PC-3 (cell line): ENCODE measurements around the gene MPND. TPM values are rescaled to one million over a fixed set of nuclear protein-coding genes. Genes with fewer than 3 reads are reported as not detected.

Experiments used
- ATAC-seq: fragments of 200-7000 bp; cut with Tn5 transposase; 2 replicates; pipeline ENCODE4 v1.9.1; 2020; ENCODE audit warnings: mild to moderate bottlenecking, moderate library complexity
- BruUV-seq: library from RNA; stranded (reverse); fragments of 400-500 nt; replicated peaks from 2 replicates; lab custom pipeline; 2021; lab: Mats Ljungman, UMichigan
- CTCF ChIA-PET: fragments of 300-600 bp; sonication (Branson Sonifier 250); formaldehyde crosslinking; loops from one replicate; lab custom pipeline; 2022; ENCODE audit warnings: antibody characterized with exemption; lab: Charles Lee
- POLR2A ChIA-PET: fragments of 300-600 bp; sonication (Branson Sonifier 250); formaldehyde crosslinking; loops from one replicate; lab custom pipeline; 2022; ENCODE audit warnings: antibody characterized with exemption; ENCODE audit not compliant: unreplicated experiment; lab: Charles Lee
- DNase-seq: peaks from one replicate; pipeline ENCODE4 v3.0.0-alpha.2; 2015
- H2AFZ ChIP-seq: fragments of 300-600 bp; sonication (generic); 2 replicates; pipeline ENCODE4 v1.6.0; 2016; ENCODE audit warnings: antibody characterized with exemption, low read length
- H3F3A ChIP-seq: fragments of 300-600 bp; sonication (generic); one replicate; pipeline ENCODE4 v1.6.0; 2017; ENCODE audit warnings: antibody characterized with exemption, low read length, control low read depth, mild to moderate bottlenecking; ENCODE audit not compliant: unreplicated experiment
- H3K27ac ChIP-seq: fragments of 300-600 bp; sonication (generic); 2 replicates; pipeline ENCODE4 v1.5.1; 2016; ENCODE audit warnings: mild to moderate bottlenecking, low read length
- H3K27me3 ChIP-seq: fragments of 300-600 bp; sonication (generic); 2 replicates; pipeline ENCODE4 v1.6.1; 2016; ENCODE audit warnings: low read length, mixed read lengths
- H3K36me3 ChIP-seq: fragments of 300-600 bp; sonication (generic); 2 replicates; pipeline ENCODE4 v1.6.1; 2016; ENCODE audit warnings: low read depth, mixed run types, low read length, mixed read lengths
- H3K4me1 ChIP-seq: fragments of 300-600 bp; sonication (generic); 2 replicates; pipeline ENCODE4 v1.5.1; 2016; ENCODE audit warnings: low read length; ENCODE audit not compliant: insufficient read depth
- H3K4me2 ChIP-seq: fragments of 300-600 bp; sonication (generic); 2 replicates; pipeline ENCODE4 v1.6.0; 2016; ENCODE audit warnings: low read length
- H3K4me3 ChIP-seq: fragments of 300-600 bp; sonication (generic); 2 replicates; pipeline ENCODE4 v1.5.1; 2016; ENCODE audit warnings: mild to moderate bottlenecking, low read length, mixed read lengths
- H3K79me2 ChIP-seq: fragments of 300-600 bp; sonication (generic); 2 replicates; pipeline ENCODE4 v1.6.1; 2017; ENCODE audit warnings: low read length, mixed read lengths
- H3K9ac ChIP-seq: fragments of 300-600 bp; sonication (generic); 2 replicates; pipeline ENCODE4 v1.6.0; 2016; ENCODE audit warnings: mild to moderate bottlenecking, low read length
- H3K9me2 ChIP-seq: fragments of 300-600 bp; sonication (generic); replicated peaks from 2 replicates; pipeline ENCODE4 v1.6.1; 2016; ENCODE audit warnings: mixed run types, low read length, mixed read lengths
- H3K9me3 ChIP-seq: fragments of 300-600 bp; sonication (generic); 2 replicates; pipeline ENCODE4 v1.6.1; 2016; ENCODE audit warnings: low read length, mixed read lengths
- H4K20me1 ChIP-seq: fragments of 300-600 bp; sonication (generic); 2 replicates; pipeline ENCODE4 v1.6.1; 2016; ENCODE audit warnings: low read length, mixed read lengths
- EZH2 ChIP-seq: fragments of 300-600 bp; sonication (generic); IDR thresholded peaks from one replicate; pipeline ENCODE4 v1.6.1; 2017; ENCODE audit warnings: antibody characterized with exemption, mild to moderate bottlenecking, low read length; ENCODE audit not compliant: unreplicated experiment
- EZH2phosphoT487 ChIP-seq: fragments of 300-600 bp; sonication (generic); IDR thresholded peaks from 2 replicates; pipeline ENCODE4 v1.6.1; 2018; ENCODE audit warnings: mild to moderate bottlenecking, antibody characterized with exemption, low read length, borderline replicate concordance
- intact Hi-C: fragments of 100-400 bp; cut with micrococcal nuclease; formaldehyde crosslinking; loops from 2 replicates; pipeline ENCODE4 v1.9.0; 2023
- total RNA-seq: library from RNA; depleted of rRNA; stranded (reverse); fragments of >200 nt; gene quantifications from 2 replicates; pipeline ENCODE4 v1.2.3, GENCODE V29; 2014
- TF ChIP-seq, protein P1 (sequence below): fragments of 300-600 bp; sonication (generic); conservative IDR thresholded peaks from 2 replicates; pipeline ENCODE4 v1.5.1; 2017; ENCODE audit warnings: antibody characterized with exemption, low read depth, mild to moderate bottlenecking, low read length

MPND gene
- total RNA-seq, 1 experiment from 2014 or later, result 5.6 TPM

DNA sequence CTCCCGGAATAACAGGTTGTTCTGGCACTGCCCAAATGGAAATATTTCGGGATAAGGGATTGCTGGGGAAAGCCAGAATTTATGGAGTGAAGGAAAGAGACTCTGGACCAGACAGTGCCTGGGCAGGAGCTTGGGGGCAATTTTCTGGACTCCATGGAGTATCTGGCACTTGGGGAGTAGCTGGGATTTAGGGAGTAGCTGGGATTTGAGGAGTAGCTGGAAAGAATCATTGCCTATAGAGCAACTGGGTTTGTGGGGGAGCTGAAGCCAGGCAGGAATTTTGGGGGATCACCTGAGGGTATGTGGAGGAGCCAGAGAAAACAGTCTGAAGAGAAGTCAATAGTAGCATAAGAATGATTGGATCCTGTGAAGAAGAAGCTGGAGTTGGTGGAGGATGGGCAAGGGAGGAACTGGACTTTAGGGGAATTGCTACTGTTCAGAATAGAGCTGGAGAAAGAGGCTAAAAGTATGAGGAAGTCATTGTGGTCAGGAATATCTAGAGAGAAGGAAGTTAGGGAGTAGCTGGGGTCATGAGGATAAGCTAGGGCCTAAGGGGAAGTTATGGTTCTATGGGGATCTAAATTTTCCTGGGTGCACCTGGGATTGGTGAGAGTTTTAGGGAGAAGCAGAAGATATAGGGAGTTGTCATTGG, 24.2 kb upstream of the MPND start:
- no peak for ATAC-seq
- no peak overlapping the region for H3K27ac ChIP-seq
- intact Hi-C loops, result no loop called here
- POLR2A ChIA-PET, result no interaction called here
- H3K4me2 ChIP-seq, result no peak overlapping the region
- no peak overlapping the region for H3K4me3 ChIP-seq
- H3K79me2 ChIP-seq, result no peaks in the 10 kb centered on the region
- H2AFZ ChIP-seq, result no peak overlapping the region
- H3K9ac ChIP-seq, result no peak overlapping the region
- H3K9me3 ChIP-seq, result no peaks in the 10 kb centered on the region
- no peaks in the 10 kb centered on the region for H3K27me3 ChIP-seq
- no peaks in the 10 kb centered on the region for H3F3A ChIP-seq
- TF ChIP-seq EZH2phosphoT487 (no peak), EZH2 (no peak)
- TF ChIP-seq, protein P1, sequence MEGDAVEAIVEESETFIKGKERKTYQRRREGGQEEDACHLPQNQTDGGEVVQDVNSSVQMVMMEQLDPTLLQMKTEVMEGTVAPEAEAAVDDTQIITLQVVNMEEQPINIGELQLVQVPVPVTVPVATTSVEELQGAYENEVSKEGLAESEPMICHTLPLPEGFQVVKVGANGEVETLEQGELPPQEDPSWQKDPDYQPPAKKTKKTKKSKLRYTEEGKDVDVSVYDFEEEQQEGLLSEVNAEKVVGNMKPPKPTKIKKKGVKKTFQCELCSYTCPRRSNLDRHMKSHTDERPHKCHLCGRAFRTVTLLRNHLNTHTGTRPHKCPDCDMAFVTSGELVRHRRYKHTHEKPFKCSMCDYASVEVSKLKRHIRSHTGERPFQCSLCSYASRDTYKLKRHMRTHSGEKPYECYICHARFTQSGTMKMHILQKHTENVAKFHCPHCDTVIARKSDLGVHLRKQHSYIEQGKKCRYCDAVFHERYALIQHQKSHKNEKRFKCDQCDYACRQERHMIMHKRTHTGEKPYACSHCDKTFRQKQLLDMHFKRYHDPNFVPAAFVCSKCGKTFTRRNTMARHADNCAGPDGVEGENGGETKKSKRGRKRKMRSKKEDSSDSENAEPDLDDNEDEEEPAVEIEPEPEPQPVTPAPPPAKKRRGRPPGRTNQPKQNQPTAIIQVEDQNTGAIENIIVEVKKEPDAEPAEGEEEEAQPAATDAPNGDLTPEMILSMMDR, result no peak
- no peak for DNase-seq
- H3K4me1 ChIP-seq, result no peaks in the 10 kb centered on the region
- no peaks in the 10 kb centered on the region for H4K20me1 ChIP-seq
- no TSS peak for BruUV-seq
- no peaks in the 10 kb centered on the region for H3K9me2 ChIP-seq
- H3K36me3 ChIP-seq, result no peaks in the 10 kb centered on the region
- CTCF ChIA-PET, result no interaction called here

DNA sequence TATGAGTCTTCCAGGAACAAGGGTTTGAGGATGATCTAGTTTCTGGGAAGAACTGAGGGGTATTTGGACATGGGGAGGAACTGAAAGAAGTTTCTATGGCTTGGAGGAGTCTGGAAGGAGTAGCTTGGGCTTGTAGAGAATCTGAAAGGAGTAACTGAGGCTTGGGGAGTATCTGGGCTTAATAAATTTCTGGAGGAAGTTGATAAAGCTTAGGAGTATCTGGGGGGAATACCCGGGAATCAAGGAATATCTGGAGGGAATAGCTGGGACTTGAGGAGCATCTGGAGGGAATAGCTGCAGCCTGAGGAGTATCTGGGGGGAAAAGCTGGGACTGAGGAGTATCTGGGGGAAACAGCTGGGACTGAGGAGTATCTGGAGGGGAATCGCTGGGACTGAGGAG, 22.9 kb upstream of the MPND start:
- ChIA-PET POLR2A (no interaction called here), CTCF (no interaction called here)
- BruUV-seq, result no TSS peak
- Histone ChIP-seq H2AFZ (no peak overlapping the region), H3K27ac (no peak overlapping the region), H3F3A (no peaks in the 10 kb centered on the region), H3K9ac (no peak overlapping the region), H3K4me3 (no peak overlapping the region), H3K27me3 (no peaks in the 10 kb centered on the region), H3K4me2 (no peak overlapping the region), H3K9me2 (no peaks in the 10 kb centered on the region), H3K79me2 (no peaks in the 10 kb centered on the region), H3K36me3 (no peaks in the 10 kb centered on the region), H4K20me1 (no peaks in the 10 kb centered on the region), H3K9me3 (no peaks in the 10 kb centered on the region), H3K4me1 (no peaks in the 10 kb centered on the region)
- DNase-seq, result no peak
- intact Hi-C loops, result no loop called here
- ATAC-seq, result no peak
- TF ChIP-seq, protein P1, result no peak
- TF ChIP-seq EZH2phosphoT487, result no peak
- TF ChIP-seq EZH2, result no peak

DNA sequence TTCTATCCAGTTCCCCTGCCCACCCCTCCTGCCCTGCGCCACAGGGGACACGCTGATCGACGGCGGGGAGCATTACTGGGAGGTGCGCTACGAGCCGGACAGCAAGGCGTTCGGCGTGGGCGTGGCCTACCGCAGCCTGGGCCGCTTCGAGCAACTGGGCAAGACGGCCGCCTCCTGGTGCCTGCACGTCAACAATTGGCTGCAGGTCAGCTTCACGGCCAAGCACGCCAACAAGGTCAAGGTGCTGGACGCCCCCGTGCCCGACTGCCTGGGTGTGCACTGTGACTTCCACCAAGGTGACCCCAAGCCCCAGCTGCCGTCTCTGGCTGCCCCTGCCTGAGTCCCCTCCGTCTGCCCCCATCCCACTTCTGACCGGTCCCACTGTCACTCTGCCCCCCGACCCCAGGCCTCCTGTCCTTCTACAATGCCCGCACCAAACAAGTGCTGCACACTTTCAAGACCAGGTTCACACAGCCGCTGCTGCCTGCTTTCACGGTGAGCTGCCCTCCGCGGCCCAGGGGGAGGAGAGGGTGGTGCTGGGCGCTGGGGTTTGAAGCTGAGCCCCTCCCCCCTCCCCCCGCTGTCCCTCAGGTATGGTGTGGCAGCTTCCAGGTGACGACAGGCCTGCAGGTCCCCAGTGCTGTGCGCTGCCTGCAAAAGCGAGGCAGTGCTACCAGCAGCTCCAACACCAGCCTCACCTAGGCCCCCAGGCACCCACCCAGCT, 20.3 kb upstream of the MPND start:
- H3K9ac ChIP-seq, result no peak overlapping the region
- intact Hi-C loops, result no loop called here
- H3K79me2 ChIP-seq, result no peaks in the 10 kb centered on the region
- DNase-seq (no peak), ATAC-seq (no peak)
- no peaks in the 10 kb centered on the region for H3K4me1 ChIP-seq
- H3K36me3 ChIP-seq, result no peaks in the 10 kb centered on the region
- H2AFZ ChIP-seq, result no peak overlapping the region
- no peak overlapping the region for H3K27ac ChIP-seq
- BruUV-seq, result no TSS peak
- H3K27me3 ChIP-seq, result no peaks in the 10 kb centered on the region
- ChIA-PET POLR2A (no interaction called here), CTCF (no interaction called here)
- H3K9me3 ChIP-seq, result no peaks in the 10 kb centered on the region
- no peak overlapping the region for H3K4me2 ChIP-seq
- TF ChIP-seq EZH2phosphoT487, result no peak
- TF ChIP-seq, protein P1, result no peak
- no peak for TF ChIP-seq EZH2
- H3F3A ChIP-seq, result no peaks in the 10 kb centered on the region
- no peaks in the 10 kb centered on the region for H4K20me1 ChIP-seq
- no peak overlapping the region for H3K4me3 ChIP-seq
- H3K9me2 ChIP-seq, result no peaks in the 10 kb centered on the region
